SK-N-SH (cell line): ENCODE results near the gene RCCD1. TPM values are rescaled to one million over a fixed set of nuclear protein-coding genes. Genes with fewer than 3 reads are reported as not detected.

Experiments
- CTCF ChIA-PET: fragments of 300-600, 350-600 bp; formaldehyde crosslinking; extraction: SDS; loops from one replicate; lab custom pipeline; 2021; lab: Yijun Ruan, JAX
- POLR2A ChIA-PET: fragments of 350-600 bp; sonication (Branson Sonifier 250); formaldehyde crosslinking; extraction: SDS; loops from one replicate; lab custom pipeline; 2020; ENCODE audit warnings: antibody characterized with exemption, inconsistent platforms; lab: Yijun Ruan, JAX
- DNase-seq: peaks from one replicate; pipeline ENCODE4 v3.0.0; 2012
- H2AFZ ChIP-seq: fragments of 200-600 bp; sonication (generic); 2 replicates; pipeline ENCODE4 v1.8.1; 2016; ENCODE audit warnings: antibody characterized with exemption, mild to moderate bottlenecking, low read depth
- H3F3A ChIP-seq: fragments of 200-600 bp; sonication (generic); replicated peaks from 2 replicates; pipeline ENCODE3; 2016; ENCODE audit warnings: antibody characterized with exemption, mild to moderate bottlenecking; ENCODE audit not compliant: insufficient read depth
- H3K27ac ChIP-seq, 2 experiments: fragments of 200-500 bp in 1 of 2; fragments of 200-600 bp in 1 of 2; sonication (Bioruptor generic) in 1 of 2; sonication (generic), shearing (Covaris generic) in 1 of 2; 2 replicates each; pipeline versions ENCODE4 v1.5.1 to v1.6.1; 2014 to 2016; ENCODE audit warnings: low read depth in 2 of 2, inconsistent platforms in 1 of 2, low read length in 1 of 2, mild to moderate bottlenecking in 1 of 2, mixed read lengths in 1 of 2
- H3K27me3 ChIP-seq: fragments of 200-600 bp; sonication (generic), shearing (Covaris generic); 2 replicates; pipeline ENCODE4 v1.6.1; 2016; ENCODE audit warnings: mixed run types; ENCODE audit not compliant: insufficient read depth
- H3K36me3 ChIP-seq, 2 experiments: fragments of 200-500 bp in 1 of 2; fragments of 200-600 bp in 1 of 2; sonication (Bioruptor generic) in 1 of 2; sonication (generic) in 1 of 2; replicated peaks in 1 of 2; 2 replicates each; pipeline versions ENCODE3 to v1.5.1; 2014 to 2016; ENCODE audit warnings: low read length in 1 of 2, mild to moderate bottlenecking in 1 of 2; ENCODE audit not compliant: insufficient read depth in 2 of 2, control insufficient read depth in 1 of 2
- H3K4me1 ChIP-seq, 2 experiments: fragments of 200-500 bp in 1 of 2; fragments of 200-600 bp in 1 of 2; sonication (Bioruptor generic) in 1 of 2; sonication (generic), shearing (Covaris generic) in 1 of 2; 2 replicates each; pipeline versions ENCODE4 v1.5.1 to v1.6.1; 2014 to 2016; ENCODE audit warnings: low read depth in 1 of 2, low read length in 1 of 2, mixed run types in 1 of 2; ENCODE audit not compliant: insufficient read depth in 2 of 2, control insufficient read depth in 1 of 2
- H3K4me2 ChIP-seq: fragments of 200-600 bp; sonication (generic), shearing (Covaris generic); 2 replicates; pipeline ENCODE4 v1.6.1; 2017; ENCODE audit warnings: mixed run types
- H3K4me3 ChIP-seq, 2 experiments: fragments of 200-500 bp in 1 of 2; fragments of 200-600 bp in 1 of 2; sonication (Bioruptor generic) in 1 of 2; sonication (generic), shearing (Covaris generic) in 1 of 2; 2 replicates each; pipeline versions ENCODE4 v1.5.1 to v1.8.1; 2014 to 2016; ENCODE audit warnings: low read depth in 2 of 2, inconsistent platforms in 1 of 2, low read length in 1 of 2, mild to moderate bottlenecking in 1 of 2, mixed read lengths in 1 of 2, moderate library complexity in 1 of 2
- H3K79me2 ChIP-seq: fragments of 200-600 bp; sonication (generic); 2 replicates; pipeline ENCODE4 v1.8.1; 2017; ENCODE audit warnings: mild to moderate bottlenecking; ENCODE audit not compliant: insufficient read depth
- H3K9ac ChIP-seq: fragments of 200-600 bp; sonication (generic); 2 replicates; pipeline ENCODE4 v1.6.1; 2017; ENCODE audit warnings: mixed run types
- H3K9me2 ChIP-seq: fragments of 200-600 bp; sonication (generic); 2 replicates; pipeline ENCODE4 v1.6.1; 2017; ENCODE audit warnings: mixed run types
- H3K9me3 ChIP-seq: fragments of 200-600 bp; sonication (generic); 2 replicates; pipeline ENCODE4 v1.6.1; 2017; ENCODE audit warnings: mixed run types, mild to moderate bottlenecking, moderate library complexity
- H4K20me1 ChIP-seq: fragments of 200-600 bp; sonication (generic); 2 replicates; pipeline ENCODE4 v1.6.1; 2017; ENCODE audit warnings: mild to moderate bottlenecking, mixed run types; ENCODE audit not compliant: insufficient read depth
- ELF1 ChIP-seq: IDR thresholded peaks from 2 replicates; pipeline ENCODE4 v1.4.0; 2012
- RFX5 ChIP-seq: IDR thresholded peaks from 2 replicates; pipeline ENCODE4 v1.6.1; 2012; ENCODE audit warnings: mild to moderate bottlenecking, improper control_type of control experiment, low read length
- WGBS: methylation state at CpG from one replicate; pipeline ENCODE4 v1.1.6; 2017; ENCODE audit warnings: low lambda C conversion rate; 5-methylcytosine and 5-hydroxymethylcytosine counted together
- polyA plus RNA-seq, 3 experiments: library from polyadenylated mRNA; depleted of rRNA; stranded (reverse); fragments of >200 nt; gene quantifications; 2 replicates each; pipeline ENCODE4 v1.2.3, GENCODE V29; 2012
- small RNA-seq, 7 experiments: library from RNA; depleted of rRNA; stranded (forward); fragments of <200 nt; gene quantifications; one replicate each; pipeline ENCODE3, GENCODE V24; 2012

RCCD1 gene
- polyA plus RNA-seq, 1 of the 3 experiments (the other 2 are of a cell fraction) = 21.2 TPM

- ChIA-PET POLR2A (no interaction called here), CTCF (interaction anchor here (0.6 to 1.5 kb wide), 3 partner anchors 13 to 121 kb away, joined by 3 to 5 read pairs (median 4); no protein-coding TSS in a partner anchor)
- Histone ChIP-seq H3K79me2 (no peaks in the 10 kb centered on the region), H3K27me3 (no peaks in the 10 kb centered on the region), H3K9ac (no peak overlapping the region), H3K4me2 (no peak overlapping the region), H3K9me2 (no peaks in the 10 kb centered on the region), H4K20me1 (no peaks in the 10 kb centered on the region), H3K27ac (no peak overlapping the region), H3F3A (no peaks in the 10 kb centered on the region), H3K4me3 (no peak overlapping the region), H3K36me3 (peaks cover 37 to 59% of the 10 kb centered on the region in 2 experiments), H3K9me3 (no peaks in the 10 kb centered on the region), H3K4me1 (no peaks in the 10 kb centered on the region), H2AFZ (no peak overlapping the region)
- 97% methylated on average over 3 of the region's 3 CpGs for WGBS
- DNase-seq = no peak
- TF ChIP-seq RFX5 (no peak), ELF1 (no peak)
- TF ChIP-seq, all 33 proteins: peak for 0
Measured at GRCh38 chr15:91007266-91007665, 52.6 kb downstream of the RCCD1 start.

Small RNA genes lying within 50 kb of the gene (small RNA-seq; reads per million reads assigned to genes)
- 0 reads per million in 7 experiments for gene RF00019

Other genes with a start within 250 kb of the RCCD1 start
- 2.7 and 2.9 TPM in 2 replicates for gene BLM, start 237.5 kb upstream of the RCCD1 start, polyA plus RNA-seq (2012; rRNA removed)
- gene FURIN, start 86.3 kb upstream of the RCCD1 start, polyA plus RNA-seq (2012; rRNA removed) = 33.5 and 40.8 TPM in 2 replicates
- 0.03 and 0.13 TPM in 2 replicates for gene FES, start 70.4 kb upstream of the RCCD1 start, polyA plus RNA-seq (2012; rRNA removed)
- 25.6 and 35.0 TPM in 2 replicates for gene MAN2A2, start 51.6 kb upstream of the RCCD1 start, polyA plus RNA-seq (2012; rRNA removed)
- gene HDDC3, start 22.3 kb upstream of the RCCD1 start, polyA plus RNA-seq (2012; rRNA removed) = 24.2 and 25.8 TPM in 2 replicates
- gene UNC45A, start 19.6 kb upstream of the RCCD1 start, polyA plus RNA-seq (2012; rRNA removed) = 85.1 and 89.4 TPM in 2 replicates
- gene PRC1, start 39.7 kb downstream of the RCCD1 start, polyA plus RNA-seq (2012; rRNA removed) = 125 and 132 TPM in 2 replicates
- gene VPS33B, start 67.7 kb downstream of the RCCD1 start, polyA plus RNA-seq (2012; rRNA removed) = 16.6 and 25.3 TPM in 2 replicates
- gene SV2B, start 145.4 kb downstream of the RCCD1 start, polyA plus RNA-seq (2012; rRNA removed) = not detected in 2 replicates